SK-N-SH (cell line): Measurements from ENCODE around the gene OPA3. TPM values are rescaled to one million over a fixed set of nuclear protein-coding genes. Genes with fewer than 3 reads are reported as not detected.

Experiments used
- CTCF ChIA-PET: fragments of 300-600, 350-600 bp; formaldehyde crosslinking; extraction: SDS; loops from one replicate; lab custom pipeline; 2021; lab: Yijun Ruan, JAX
- POLR2A ChIA-PET: fragments of 350-600 bp; sonication (Branson Sonifier 250); formaldehyde crosslinking; extraction: SDS; loops from one replicate; lab custom pipeline; 2020; ENCODE audit warnings: antibody characterized with exemption, inconsistent platforms; lab: Yijun Ruan, JAX
- DNase-seq: peaks from one replicate; pipeline ENCODE4 v3.0.0; 2012
- H2AFZ ChIP-seq: fragments of 200-600 bp; sonication (generic); 2 replicates; pipeline ENCODE4 v1.8.1; 2016; ENCODE audit warnings: antibody characterized with exemption, mild to moderate bottlenecking, low read depth
- H3F3A ChIP-seq: fragments of 200-600 bp; sonication (generic); replicated peaks from 2 replicates; pipeline ENCODE3; 2016; ENCODE audit warnings: antibody characterized with exemption, mild to moderate bottlenecking; ENCODE audit not compliant: insufficient read depth
- H3K27ac ChIP-seq, 2 experiments: fragments of 200-500 bp in 1 of 2; fragments of 200-600 bp in 1 of 2; sonication (Bioruptor generic) in 1 of 2; sonication (generic), shearing (Covaris generic) in 1 of 2; 2 replicates each; pipeline versions ENCODE4 v1.5.1 to v1.6.1; 2014 to 2016; ENCODE audit warnings: low read depth in 2 of 2, inconsistent platforms in 1 of 2, low read length in 1 of 2, mild to moderate bottlenecking in 1 of 2, mixed read lengths in 1 of 2
- H3K27me3 ChIP-seq: fragments of 200-600 bp; sonication (generic), shearing (Covaris generic); 2 replicates; pipeline ENCODE4 v1.6.1; 2016; ENCODE audit warnings: mixed run types; ENCODE audit not compliant: insufficient read depth
- H3K36me3 ChIP-seq, 2 experiments: fragments of 200-500 bp in 1 of 2; fragments of 200-600 bp in 1 of 2; sonication (Bioruptor generic) in 1 of 2; sonication (generic) in 1 of 2; replicated peaks in 1 of 2; 2 replicates each; pipeline versions ENCODE3 to v1.5.1; 2014 to 2016; ENCODE audit warnings: low read length in 1 of 2, mild to moderate bottlenecking in 1 of 2; ENCODE audit not compliant: insufficient read depth in 2 of 2, control insufficient read depth in 1 of 2
- H3K4me1 ChIP-seq, 2 experiments: fragments of 200-500 bp in 1 of 2; fragments of 200-600 bp in 1 of 2; sonication (Bioruptor generic) in 1 of 2; sonication (generic), shearing (Covaris generic) in 1 of 2; 2 replicates each; pipeline versions ENCODE4 v1.5.1 to v1.6.1; 2014 to 2016; ENCODE audit warnings: low read depth in 1 of 2, low read length in 1 of 2, mixed run types in 1 of 2; ENCODE audit not compliant: insufficient read depth in 2 of 2, control insufficient read depth in 1 of 2
- H3K4me2 ChIP-seq: fragments of 200-600 bp; sonication (generic), shearing (Covaris generic); 2 replicates; pipeline ENCODE4 v1.6.1; 2017; ENCODE audit warnings: mixed run types
- H3K4me3 ChIP-seq, 2 experiments: fragments of 200-500 bp in 1 of 2; fragments of 200-600 bp in 1 of 2; sonication (Bioruptor generic) in 1 of 2; sonication (generic), shearing (Covaris generic) in 1 of 2; 2 replicates each; pipeline versions ENCODE4 v1.5.1 to v1.8.1; 2014 to 2016; ENCODE audit warnings: low read depth in 2 of 2, inconsistent platforms in 1 of 2, low read length in 1 of 2, mild to moderate bottlenecking in 1 of 2, mixed read lengths in 1 of 2, moderate library complexity in 1 of 2
- H3K79me2 ChIP-seq: fragments of 200-600 bp; sonication (generic); 2 replicates; pipeline ENCODE4 v1.8.1; 2017; ENCODE audit warnings: mild to moderate bottlenecking; ENCODE audit not compliant: insufficient read depth
- H3K9ac ChIP-seq: fragments of 200-600 bp; sonication (generic); 2 replicates; pipeline ENCODE4 v1.6.1; 2017; ENCODE audit warnings: mixed run types
- H3K9me2 ChIP-seq: fragments of 200-600 bp; sonication (generic); 2 replicates; pipeline ENCODE4 v1.6.1; 2017; ENCODE audit warnings: mixed run types
- H3K9me3 ChIP-seq: fragments of 200-600 bp; sonication (generic); 2 replicates; pipeline ENCODE4 v1.6.1; 2017; ENCODE audit warnings: mixed run types, mild to moderate bottlenecking, moderate library complexity
- H4K20me1 ChIP-seq: fragments of 200-600 bp; sonication (generic); 2 replicates; pipeline ENCODE4 v1.6.1; 2017; ENCODE audit warnings: mild to moderate bottlenecking, mixed run types; ENCODE audit not compliant: insufficient read depth
- CTCF ChIP-seq: fragments of 200-600 bp; sonication (generic); IDR thresholded peaks from 2 replicates; pipeline ENCODE4 v1.6.1; 2017; ENCODE audit warnings: antibody characterized with exemption, mild to moderate bottlenecking, moderate library complexity
- EP300 ChIP-seq, 2 experiments: IDR thresholded peaks; 2 replicates each; pipeline versions ENCODE4 v1.4.0 to v1.6.1; 2012; ENCODE audit warnings: borderline replicate concordance in 1 of 2, low read depth in 1 of 2, low read length in 1 of 2
- FOSL2 ChIP-seq: IDR thresholded peaks from 2 replicates; pipeline ENCODE4 v1.4.0; 2012; ENCODE audit warnings: low read depth, mild to moderate bottlenecking, moderate library complexity, borderline replicate concordance
- FOXM1 ChIP-seq: IDR thresholded peaks from 2 replicates; pipeline ENCODE4 v1.4.0; 2012; ENCODE audit warnings: low read depth, mild to moderate bottlenecking
- MAX ChIP-seq: IDR thresholded peaks from 2 replicates; pipeline ENCODE4 v1.4.0; 2012; ENCODE audit warnings: low read depth
- MEF2A ChIP-seq: IDR thresholded peaks from 2 replicates; pipeline ENCODE4 v1.4.0; 2012; ENCODE audit warnings: low read depth, borderline replicate concordance
- MXI1 ChIP-seq: IDR thresholded peaks from 2 replicates; pipeline ENCODE4 v1.6.1; 2012; ENCODE audit warnings: mild to moderate bottlenecking, low read depth, low read length, improper control_type of control experiment
- NFIC ChIP-seq: IDR thresholded peaks from 2 replicates; pipeline ENCODE4 v1.4.0; 2012; ENCODE audit warnings: borderline replicate concordance
- RAD21 ChIP-seq: IDR thresholded peaks from 2 replicates; pipeline ENCODE4 v1.6.1; 2012; ENCODE audit warnings: mild to moderate bottlenecking, low read length
- RCOR1 ChIP-seq: fragments of 150-350 bp; IDR thresholded peaks from 2 replicates; pipeline ENCODE4 v1.6.1; 2017; ENCODE audit warnings: antibody characterized with exemption, low read length
- REST ChIP-seq: IDR thresholded peaks from 2 replicates; pipeline ENCODE4 v1.6.1; 2012; ENCODE audit warnings: mild to moderate bottlenecking, low read depth, low read length, moderate library complexity
- RFX5 ChIP-seq: IDR thresholded peaks from 2 replicates; pipeline ENCODE4 v1.6.1; 2012; ENCODE audit warnings: mild to moderate bottlenecking, improper control_type of control experiment, low read length
- RXRA ChIP-seq: IDR thresholded peaks from 2 replicates; pipeline ENCODE4 v1.4.0; 2012; ENCODE audit warnings: low read depth, mild to moderate bottlenecking, borderline replicate concordance
- SMC3 ChIP-seq: IDR thresholded peaks from 2 replicates; pipeline ENCODE4 v1.6.1; 2012; ENCODE audit warnings: low read depth, low read length, improper control_type of control experiment
- TCF12 ChIP-seq: IDR thresholded peaks from 2 replicates; pipeline ENCODE4 v1.4.0; 2012
- TEAD4 ChIP-seq: IDR thresholded peaks from 2 replicates; pipeline ENCODE4 v1.4.0; 2012; ENCODE audit warnings: mild to moderate bottlenecking, borderline replicate concordance; ENCODE audit not compliant: insufficient read depth
- USF1 ChIP-seq: IDR thresholded peaks from 2 replicates; pipeline ENCODE4 v1.4.0; 2012; ENCODE audit warnings: low read depth, borderline replicate concordance
- YY1 ChIP-seq: IDR thresholded peaks from 2 replicates; pipeline ENCODE4 v1.4.0; 2012; ENCODE audit warnings: low read depth, mild to moderate bottlenecking
- WGBS: methylation state at CpG from one replicate; pipeline ENCODE4 v1.1.6; 2017; ENCODE audit warnings: low lambda C conversion rate; 5-methylcytosine and 5-hydroxymethylcytosine counted together
- polyA plus RNA-seq, 3 experiments: library from polyadenylated mRNA; depleted of rRNA; stranded (reverse); fragments of >200 nt; gene quantifications; 2 replicates each; pipeline ENCODE4 v1.2.3, GENCODE V29; 2012

OPA3 gene
- polyA plus RNA-seq, 1 of the 3 experiments (the other 2 are of a cell fraction): 10.0 TPM

- TF ChIP-seq CTCF: no peak
Observed at GRCh38 chr19:45601115-45601514, 16.5 kb upstream of the OPA3 start (continued).

- peaks cover 0 to 7% of the 10 kb centered on the region in 2 experiments; a peak in 1 of 4 replicates for H3K4me1 ChIP-seq
Observed at GRCh38 chr19:45600340-45600885, 15.8 kb upstream of the OPA3 start.

GRCh38 chr19:45599286-45599685, 14.7 kb upstream of the OPA3 start:
- WGBS: 48% methylated on average over 10 of the region's 13 CpGs
- Histone ChIP-seq H3K4me1 (peaks cover 0 to 7% of the 10 kb centered on the region in 2 experiments; a peak in 1 of 4 replicates), H3K9me3 (no peaks in the 10 kb centered on the region), H3F3A (peaks cover 9% of the 10 kb centered on the region), H4K20me1 (no peaks in the 10 kb centered on the region), H3K4me2 (no peak overlapping the region), H3K36me3 (no peaks in the 10 kb centered on the region), H3K4me3 (no peak overlapping the region), H3K27ac (no peak overlapping the region), H3K27me3 (peaks cover 21% of the 10 kb centered on the region; the same call in 1 of the 2 replicates), H3K9ac (no peak overlapping the region), H3K79me2 (no peaks in the 10 kb centered on the region), H2AFZ (no peak overlapping the region), H3K9me2 (no peaks in the 10 kb centered on the region)
- DNase-seq: peak; percentile 51
- POLR2A ChIA-PET: no interaction called here
- CTCF ChIA-PET: interaction anchor here (0.7 to 3.5 kb wide), 3 partner anchors 8 to 44 kb away, joined by 3 to 18 read pairs (median 3); no protein-coding TSS in a partner anchor
- TF ChIP-seq FOXM1 (no peak), REST (no peak), MAX (no peak), FOSL2 (no peak), TCF12 (no peak), RXRA (no peak), RFX5 (no peak), MXI1 (no peak), TEAD4 (no peak), EP300 (IDR thresholded peaks at IDR 0.05; ENCODE audit: borderline replicate concordance in 1 of 2, low read depth in 1 of 2, low read length in 1 of 2) (no peak)

More at GRCh38 chr19:45600340-45600885, 15.8 kb upstream of the OPA3 start:
- Histone ChIP-seq H4K20me1 (no peaks in the 10 kb centered on the region), H3K4me2 (no peak overlapping the region), H3K27ac (no peak overlapping the region), H3K9me3 (no peaks in the 10 kb centered on the region), H3K79me2 (no peaks in the 10 kb centered on the region), H3K9ac (no peak overlapping the region), H3K36me3 (no peaks in the 10 kb centered on the region), H3K27me3 (peaks cover 21% of the 10 kb centered on the region; the same call in 1 of the 2 replicates), H3F3A (peaks cover 9% of the 10 kb centered on the region), H2AFZ (no peak overlapping the region), H3K9me2 (no peaks in the 10 kb centered on the region), H3K4me3 (no peak overlapping the region)
- DNase-seq: no peak
- TF ChIP-seq RFX5: no peak
- TF ChIP-seq USF1: no peak
- TF ChIP-seq YY1: no peak
- no peak for TF ChIP-seq MEF2A
- TF ChIP-seq FOSL2: no peak
- no peak for TF ChIP-seq SMC3
- TF ChIP-seq NFIC: no peak
- no peak for TF ChIP-seq RCOR1
- no peak for TF ChIP-seq RAD21
- ChIA-PET CTCF (interaction anchor here (0.7 to 3.0 kb wide), 2 partner anchors 10 to 43 kb away, joined by 3 to 10 read pairs; no protein-coding TSS in a partner anchor), POLR2A (no interaction called here)
- 62% methylated on average over 5 of the region's 5 CpGs for WGBS
